ENCODE data around the gene PRRX1. TPM values are rescaled to one million over a fixed set of nuclear protein-coding genes. Genes with fewer than 3 reads are reported as not detected.

The PRRX1 gene
- total and polyA plus RNA-seq, 12 donors = 23.0 to 113 (median 97.7) TPM

- Histone ChIP-seq H3K4me1 (peaks cover 0 to 73% (median 49%) of the 10 kb centered on the region in 9 donors), H3K36me3 (peaks cover 0 to 4% (median 0%) of the 10 kb centered on the region in 9 donors), H3K4me3 (no peak overlapping the region), H3K9me3 (no peaks in the 10 kb centered on the region), H3K27me3 (peaks cover 0 to 39% (median 8%) of the 10 kb centered on the region in 7 donors), H3K27ac (peak overlapping the region in 1 of 10 donors; percentile 33)
- intact Hi-C loops (cut with DNase I) = loop anchor here in 5 of 10 donors (5.0 to 10.0 kb wide), 6 partner anchors 57 to 660 kb away; no protein-coding TSS in a partner anchor
- DNase-seq = no peak
- 83 to 88% methylated on average over 1 of the region's 1 CpG for WGBS, 2 donors
- no peak for ATAC-seq
- no peak for TF ChIP-seq CTCF (IDR thresholded peaks at IDR 0.05)
Measured at GRCh38 chr1:170674986-170675385, 11.1 kb downstream of the PRRX1 start.

GRCh38 chr1:170675865-170676264 is 11.9 kb downstream of the PRRX1 start:
- TF ChIP-seq CTCF (IDR thresholded peaks at IDR 0.05) = no peak
- Histone ChIP-seq H3K36me3 (peaks cover 0 to 4% (median 0%) of the 10 kb centered on the region in 9 donors), H3K4me1 (peaks cover 0 to 76% (median 45%) of the 10 kb centered on the region in 9 donors), H3K4me3 (no peak overlapping the region), H3K27me3 (peaks cover 0 to 30% (median under 1%) of the 10 kb centered on the region in 7 donors), H3K27ac (peak overlapping the region in 2 of 10 donors; percentile 1 to 39), H3K9me3 (no peaks in the 10 kb centered on the region)
- intact Hi-C loops (cut with DNase I) = loop anchor here in 2 of 10 donors (10.0 kb wide), 2 partner anchors 199 to 661 kb away; no protein-coding TSS in a partner anchor
- no peak for DNase-seq
- ATAC-seq = no peak

- ATAC-seq (no peak), DNase-seq (no peak)
- H3K27me3 ChIP-seq = peaks cover 0 to 22% (median 0%) of the 10 kb centered on the region in 7 donors
- intact Hi-C loops (cut with DNase I) = loop anchor here in 2 of 10 donors (10.0 kb wide), 2 partner anchors 198 to 662 kb away; no protein-coding TSS in a partner anchor
- no peak overlapping the region for H3K4me3 ChIP-seq
- no peaks in the 10 kb centered on the region for H3K9me3 ChIP-seq
- H3K27ac ChIP-seq = no peak overlapping the region
- peaks cover 0 to 4% (median 0%) of the 10 kb centered on the region in 9 donors for H3K36me3 ChIP-seq
- no peak for TF ChIP-seq CTCF (IDR thresholded peaks at IDR 0.05)
- peaks cover 0 to 73% (median 43%) of the 10 kb centered on the region in 9 donors for H3K4me1 ChIP-seq
Measured at GRCh38 chr1:170676628-170677027, 12.7 kb downstream of the PRRX1 start.

DNA sequence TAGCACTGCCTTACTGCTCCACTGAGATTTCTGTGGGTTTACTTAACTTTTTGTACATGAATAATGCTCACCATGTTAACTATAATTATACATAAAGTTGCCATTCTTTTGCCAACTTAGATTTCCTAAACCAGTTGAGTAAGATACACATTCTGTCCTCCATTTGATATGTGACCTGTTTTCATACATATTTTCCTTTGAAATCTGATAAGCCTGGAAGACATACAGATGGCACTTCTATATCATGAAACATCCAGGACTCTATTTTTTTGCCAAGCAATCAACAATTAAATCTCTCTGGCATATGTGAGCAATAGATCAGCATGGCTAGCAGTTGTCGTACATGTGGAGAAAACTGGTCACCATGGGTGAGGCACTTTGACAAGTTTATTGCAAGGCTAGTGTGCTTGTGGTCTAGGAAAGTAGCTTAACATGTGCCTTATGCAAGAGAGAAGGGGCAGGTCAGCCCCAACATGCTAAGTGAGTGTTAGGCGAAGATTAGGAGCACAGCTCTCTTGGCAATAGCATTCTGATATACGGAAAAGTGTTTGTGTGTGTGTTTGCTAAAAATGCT is 14.2 kb downstream of the PRRX1 start:
- ATAC-seq (peak in 1 of 8 donors; percentile 15), DNase-seq (no peak)
- Histone ChIP-seq H3K27me3 (peaks cover 0 to 8% (median 0%) of the 10 kb centered on the region in 7 donors), H3K4me3 (no peak overlapping the region), H3K36me3 (no peaks in the 10 kb centered on the region), H3K4me1 (peaks cover 0 to 67% (median 36%) of the 10 kb centered on the region in 9 donors), H3K27ac (peak overlapping the region in 4 of 10 donors; percentile 1 to 11 (median 6)), H3K9me3 (no peaks in the 10 kb centered on the region)
- intact Hi-C loops (cut with DNase I) = loop anchor here in 2 of 10 donors (10.0 kb wide), 2 partner anchors 197 to 663 kb away; no protein-coding TSS in a partner anchor
- TF ChIP-seq CTCF (IDR thresholded peaks at IDR 0.05) = no peak
- 69 to 73% methylated on average over 3 of the region's 3 CpGs for WGBS, 2 donors

All from heart right ventricle (tissue), 16 donors.